ENCODE data around the gene OXSR1. TPM values are rescaled to one million over a fixed set of nuclear protein-coding genes. Genes with fewer than 3 reads are reported as not detected.
A peak's percentile ranks its signal among the peaks of the same experiment; 100 is the strongest.

Gene OXSR1
- total and polyA plus RNA-seq, 2 of the 13 experiments (the other 11 are each of a cell fraction or from before 2014, with no cell fraction given): 27.4 to 32.6 TPM

DNA sequence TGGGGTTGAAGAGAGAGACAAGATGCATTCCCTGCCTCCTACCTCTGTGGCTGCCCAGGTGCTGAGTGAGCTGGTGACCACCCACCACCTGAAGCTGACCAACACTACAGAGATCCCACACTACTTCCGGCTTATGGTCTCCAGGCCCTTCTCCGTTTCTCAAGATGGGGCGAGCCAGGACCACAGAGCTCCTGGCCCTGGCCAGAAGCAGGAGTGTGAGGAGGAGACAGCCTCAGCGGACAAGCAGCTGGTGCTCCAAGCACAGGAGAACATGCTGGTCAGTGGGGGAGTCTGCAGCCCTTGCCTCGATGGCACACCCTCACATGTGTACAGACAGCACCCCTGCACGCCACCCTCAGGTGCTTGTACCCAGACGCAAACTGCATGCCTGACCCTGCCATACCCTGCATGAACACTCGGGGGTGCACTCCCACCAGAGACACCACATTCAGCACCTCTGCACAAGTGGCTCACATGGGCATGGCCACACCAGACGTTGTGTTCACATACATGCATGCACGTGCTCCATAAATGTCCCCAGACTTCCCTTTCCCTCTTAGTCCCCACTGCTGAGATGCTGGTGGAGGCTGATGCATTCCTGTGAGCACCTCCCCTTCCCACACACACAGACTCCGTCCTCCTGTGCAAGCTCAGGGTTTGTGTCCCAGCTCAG is 47.5 kb upstream of the OXSR1 start:
- Histone ChIP-seq H2AFZ (ENCODE audit: low read length) (no peak overlapping the region), H3K9me3 (ENCODE audit: low read length) (no peaks in the 10 kb centered on the region), H3K9ac (ENCODE audit: insufficient read depth, low read depth, low read length) (no peak overlapping the region), H3K4me3 (replicated peaks in 1 of 3; ENCODE audit: insufficient read depth in 1 of 3, low read depth in 2 of 3, low read length in 3 of 3) (no peak overlapping the region), H3K79me2 (ENCODE audit: insufficient read depth, low read length) (no peaks in the 10 kb centered on the region), H3K27me3 (ENCODE audit: control insufficient read depth in 1 of 2, insufficient read depth in 2 of 2, low read length in 2 of 2) (peaks cover 0 to 8% of the 10 kb centered on the region in 2 experiments; a peak in 1 of 5 replicates), H3K27ac (ENCODE audit: extremely low read length, insufficient read depth, low read length) (peak overlapping the region; percentile 14), H3K4me1 (ENCODE audit: insufficient read depth, low read length) (peaks cover 18% of the 10 kb centered on the region; the same call in 1 of the 2 replicates), H3K4me2 (ENCODE audit: low read depth, low read length) (no peak overlapping the region), H3K36me3 (replicated peaks in 1 of 2; ENCODE audit: control insufficient read depth in 1 of 2, insufficient read depth in 2 of 2, low read length in 2 of 2) (peaks cover 13 to 30% of the 10 kb centered on the region in 2 experiments), H4K20me1 (ENCODE audit: insufficient read depth, low read length) (peaks cover 15% of the 10 kb centered on the region)
- ChIA-PET POLR2A (interaction anchor here (1.0 to 8.0 kb wide), 5 partner anchors 13 to 180 kb away, joined by 3 to 87 read pairs (median 25); partner anchors contain the start of genes ACAA1, MYD88 and OXSR1), CTCF (ENCODE audit: low intra/inter-chr PET ratio, low total read pairs) (interaction anchor here (0.7 kb wide), 1 partner anchor 180 kb away, joined by 3 read pairs; no protein-coding TSS in a partner anchor)
- 88% methylated on average over 6 of the region's 11 CpGs for WGBS (ENCODE audit: low lambda C conversion rate)
- ATAC-seq (peak; percentile 53), FAIRE-seq (peak; percentile 84), DNase-seq (ENCODE audit: low spot score) (peak; percentile 65)
- BruUV-seq (replicated peaks): no TSS peak
- intact Hi-C loops (cut with micrococcal nuclease; ENCODE audit: unreplicated experiment): loop anchor here (1.0 to 2.0 kb wide), 2 partner anchors 15 to 164 kb away; partner anchors contain the start of gene SLC22A14
- in situ Hi-C loops (cut with HindIII; ENCODE audit: extremely low pct_ligation_motif_present, low pct_unique_long_range_greater_than_20kb): loop anchor here (10.0 kb wide), 1 partner anchor 157 kb away; no protein-coding TSS in a partner anchor
- TF ChIP-seq MAFF (IDR thresholded peaks at IDR 0.05; ENCODE audit: low read depth, low read length) (0 out of 2 replicates have a peak, but pooled peaks have one; percentile 1), HMG20A (CRISPR knock-in tag; IDR thresholded peaks at IDR 0.05; ENCODE audit: borderline replicate concordance) (no peak), WIZ (CRISPR knock-in tag; IDR thresholded peaks at IDR 0.05) (no peak), HNRNPH1 (optimal IDR thresholded peaks at IDR 0.05; ENCODE audit: low read depth, low read length) (no peak), RCOR2 (CRISPR knock-in tag; IDR thresholded peaks at IDR 0.05) (no peak), ZNF737 (CRISPR knock-in tag; IDR thresholded peaks at IDR 0.05; ENCODE audit: borderline replicate concordance) (no peak), HNRNPL (IDR thresholded peaks at IDR 0.05; ENCODE audit: low read depth, low read length) (no peak; the same call in none of the 2 replicates), ZNF780A (CRISPR knock-in tag; IDR thresholded peaks at IDR 0.05) (no peak), ZNF781 (CRISPR knock-in tag; IDR thresholded peaks at IDR 0.05; ENCODE audit: borderline replicate concordance, not compliant biosample characterization) (no peak), ZNF224 (CRISPR knock-in tag; IDR thresholded peaks at IDR 0.05) (no peak), ZBTB42 (CRISPR knock-in tag; IDR thresholded peaks at IDR 0.05) (no peak), SALL1 (CRISPR knock-in tag; IDR thresholded peaks at IDR 0.05) (peak; percentile 61; the same call in 1 of the 2 replicates), CHCHD3 (CRISPR knock-in tag; IDR thresholded peaks at IDR 0.05) (no peak)
- TF ChIP-seq, protein P1, sequence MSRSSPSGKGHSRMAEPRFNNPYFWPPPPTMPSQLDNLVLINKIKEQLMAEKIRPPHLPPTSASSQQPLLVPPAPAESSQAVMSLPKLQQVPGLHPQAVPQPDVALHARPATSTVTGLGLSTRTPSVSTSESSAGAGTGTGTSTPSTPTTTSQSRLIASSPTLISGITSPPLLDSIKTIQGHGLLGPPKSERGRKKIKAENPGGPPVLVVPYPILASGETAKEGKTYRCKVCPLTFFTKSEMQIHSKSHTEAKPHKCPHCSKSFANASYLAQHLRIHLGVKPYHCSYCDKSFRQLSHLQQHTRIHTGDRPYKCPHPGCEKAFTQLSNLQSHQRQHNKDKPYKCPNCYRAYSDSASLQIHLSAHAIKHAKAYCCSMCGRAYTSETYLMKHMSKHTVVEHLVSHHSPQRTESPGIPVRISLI (CRISPR knock-in tag; IDR thresholded peaks at IDR 0.05; ENCODE audit: borderline replicate concordance): no peak; the same call in 1 of the 2 replicates
- TF ChIP-seq, protein P2, sequence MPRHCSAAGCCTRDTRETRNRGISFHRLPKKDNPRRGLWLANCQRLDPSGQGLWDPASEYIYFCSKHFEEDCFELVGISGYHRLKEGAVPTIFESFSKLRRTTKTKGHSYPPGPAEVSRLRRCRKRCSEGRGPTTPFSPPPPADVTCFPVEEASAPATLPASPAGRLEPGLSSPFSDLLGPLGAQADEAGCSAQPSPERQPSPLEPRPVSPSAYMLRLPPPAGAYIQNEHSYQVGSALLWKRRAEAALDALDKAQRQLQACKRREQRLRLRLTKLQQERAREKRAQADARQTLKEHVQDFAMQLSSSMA (CRISPR knock-in tag; IDR thresholded peaks at IDR 0.05): no peak; the same call in 1 of the 2 replicates
- TF ChIP-seq, protein P3, sequence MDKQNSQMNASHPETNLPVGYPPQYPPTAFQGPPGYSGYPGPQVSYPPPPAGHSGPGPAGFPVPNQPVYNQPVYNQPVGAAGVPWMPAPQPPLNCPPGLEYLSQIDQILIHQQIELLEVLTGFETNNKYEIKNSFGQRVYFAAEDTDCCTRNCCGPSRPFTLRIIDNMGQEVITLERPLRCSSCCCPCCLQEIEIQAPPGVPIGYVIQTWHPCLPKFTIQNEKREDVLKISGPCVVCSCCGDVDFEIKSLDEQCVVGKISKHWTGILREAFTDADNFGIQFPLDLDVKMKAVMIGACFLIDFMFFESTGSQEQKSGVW (CRISPR knock-in tag; IDR thresholded peaks at IDR 0.05; ENCODE audit: borderline replicate concordance): no peak
- TF ChIP-seq, protein P4, sequence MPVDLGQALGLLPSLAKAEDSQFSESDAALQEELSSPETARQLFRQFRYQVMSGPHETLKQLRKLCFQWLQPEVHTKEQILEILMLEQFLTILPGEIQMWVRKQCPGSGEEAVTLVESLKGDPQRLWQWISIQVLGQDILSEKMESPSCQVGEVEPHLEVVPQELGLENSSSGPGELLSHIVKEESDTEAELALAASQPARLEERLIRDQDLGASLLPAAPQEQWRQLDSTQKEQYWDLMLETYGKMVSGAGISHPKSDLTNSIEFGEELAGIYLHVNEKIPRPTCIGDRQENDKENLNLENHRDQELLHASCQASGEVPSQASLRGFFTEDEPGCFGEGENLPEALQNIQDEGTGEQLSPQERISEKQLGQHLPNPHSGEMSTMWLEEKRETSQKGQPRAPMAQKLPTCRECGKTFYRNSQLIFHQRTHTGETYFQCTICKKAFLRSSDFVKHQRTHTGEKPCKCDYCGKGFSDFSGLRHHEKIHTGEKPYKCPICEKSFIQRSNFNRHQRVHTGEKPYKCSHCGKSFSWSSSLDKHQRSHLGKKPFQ (CRISPR knock-in tag; IDR thresholded peaks at IDR 0.05; ENCODE audit: insufficient replicate concordance): no peak
- TF ChIP-seq, protein P5, sequence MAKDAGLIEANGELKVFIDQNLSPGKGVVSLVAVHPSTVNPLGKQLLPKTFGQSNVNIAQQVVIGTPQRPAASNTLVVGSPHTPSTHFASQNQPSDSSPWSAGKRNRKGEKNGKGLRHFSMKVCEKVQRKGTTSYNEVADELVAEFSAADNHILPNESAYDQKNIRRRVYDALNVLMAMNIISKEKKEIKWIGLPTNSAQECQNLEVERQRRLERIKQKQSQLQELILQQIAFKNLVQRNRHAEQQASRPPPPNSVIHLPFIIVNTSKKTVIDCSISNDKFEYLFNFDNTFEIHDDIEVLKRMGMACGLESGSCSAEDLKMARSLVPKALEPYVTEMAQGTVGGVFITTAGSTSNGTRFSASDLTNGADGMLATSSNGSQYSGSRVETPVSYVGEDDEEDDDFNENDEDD (CRISPR knock-in tag; IDR thresholded peaks at IDR 0.05; ENCODE audit: borderline replicate concordance): no peak
